WI38 (cell line): ENCODE data around the gene ASCL2.

Source experiments
- H3K4me3 ChIP-seq: 2 replicates; pipeline ENCODE4 v1.5.1; 2011; ENCODE audit warnings: low read depth, mild to moderate bottlenecking, control low read depth, low read length
- CTCF ChIP-seq: IDR thresholded peaks from 2 replicates; pipeline ENCODE4 v1.5.1; 2012; ENCODE audit warnings: low read depth, mild to moderate bottlenecking, control low read depth, low read length

ASCL2 gene

GRCh38 chr11:2267851-2268728 is 2.3 kb downstream of the ASCL2 start:
- no peak for TF ChIP-seq CTCF

GRCh38 chr11:2267306-2267850 is 3.0 kb downstream of the ASCL2 start:
- TF ChIP-seq CTCF, result no peak
- H3K4me3 ChIP-seq, result no peak overlapping the region

More at GRCh38 chr11:2267851-2268728, 2.3 kb downstream of the ASCL2 start:
- no peak overlapping the region for H3K4me3 ChIP-seq

GRCh38 chr11:2266586-2267305 is 3.6 kb downstream of the ASCL2 start:
- no peak for TF ChIP-seq CTCF
- no peak overlapping the region for H3K4me3 ChIP-seq

- TF ChIP-seq CTCF, result no peak
- H3K4me3 ChIP-seq, result no peak overlapping the region
Observed at GRCh38 chr11:2265854-2266585, 4.4 kb downstream of the ASCL2 start.

GRCh38 chr11:2265396-2265795 is 5.0 kb downstream of the ASCL2 start:
- no peak overlapping the region for H3K4me3 ChIP-seq
- TF ChIP-seq CTCF, result no peak

- TF ChIP-seq CTCF, result no peak
Observed at GRCh38 chr11:2264366-2265053, 5.9 kb downstream of the ASCL2 start.

More at GRCh38 chr11:2264366-2265053, 5.9 kb downstream of the ASCL2 start:
- no peak overlapping the region for H3K4me3 ChIP-seq
